ENCODE measurements around the gene TMC8. TPM values are rescaled to one million over a fixed set of nuclear protein-coding genes. Genes with fewer than 3 reads are reported as not detected.

TMC8 gene
- polyA plus RNA-seq, 2 of the 4 experiments (the other 2 are of a cell fraction) = 0.14 to 0.26 TPM

- WGBS (ENCODE audit: missing lambda C conversion rate) = 80% methylated on average over 18 of the region's 18 CpGs
- H3K4me2 ChIP-seq = no peak overlapping the region
- H3K4me3 ChIP-seq = no peak overlapping the region
- no peaks in the 10 kb centered on the region for H3K9me3 ChIP-seq
- ATAC-seq (no peak), FAIRE-seq (no peak), DNase-seq (ENCODE audit: low read depth in 1 of 2, low spot score in 1 of 2) (no peak)
- TF ChIP-seq RARB (CRISPR knock-in tag; IDR thresholded peaks at IDR 0.05) (no peak), EHF (CRISPR knock-in tag; IDR thresholded peaks at IDR 0.05) (no peak), MAFK (IDR thresholded peaks at IDR 0.05; ENCODE audit: partially characterized antibody) (no peak), FOSL2 (IDR thresholded peaks at IDR 0.05) (no peak), FOSL2 (CRISPR knock-in tag; IDR thresholded peaks at IDR 0.05) (no peak), NR3C1 (IDR thresholded peaks at IDR 0.05) (no peak), KDM5A (IDR thresholded peaks at IDR 0.05) (no peak), ZFP36 (IDR thresholded peaks at IDR 0.05; ENCODE audit: borderline replicate concordance, partially characterized antibody) (no peak), CBX2 (IDR thresholded peaks at IDR 0.05; ENCODE audit: borderline replicate concordance, low read depth) (no peak), CTCF (IDR thresholded peaks at IDR 0.05) (no peak), TFCP2L1 (CRISPR knock-in tag; IDR thresholded peaks at IDR 0.05) (no peak), ZC3H11A (IDR thresholded peaks at IDR 0.05) (no peak), JUNB (IDR thresholded peaks at IDR 0.05) (no peak)
- TF ChIP-seq, protein P1, sequence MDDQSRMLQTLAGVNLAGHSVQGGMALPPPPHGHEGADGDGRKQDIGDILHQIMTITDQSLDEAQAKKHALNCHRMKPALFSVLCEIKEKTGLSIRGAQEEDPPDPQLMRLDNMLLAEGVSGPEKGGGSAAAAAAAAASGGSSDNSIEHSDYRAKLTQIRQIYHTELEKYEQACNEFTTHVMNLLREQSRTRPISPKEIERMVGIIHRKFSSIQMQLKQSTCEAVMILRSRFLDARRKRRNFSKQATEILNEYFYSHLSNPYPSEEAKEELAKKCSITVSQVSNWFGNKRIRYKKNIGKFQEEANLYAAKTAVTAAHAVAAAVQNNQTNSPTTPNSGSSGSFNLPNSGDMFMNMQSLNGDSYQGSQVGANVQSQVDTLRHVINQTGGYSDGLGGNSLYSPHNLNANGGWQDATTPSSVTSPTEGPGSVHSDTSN (IDR thresholded peaks at IDR 0.05) = no peak
- POLR2A ChIA-PET = no interaction called here
- CTCF ChIA-PET = interaction anchor here (0.6 to 12.7 kb wide), 10 partner anchors 13 to 140 kb away, joined by 3 to 199 read pairs (median 8); partner anchors contain the start of genes TK1 and TMC8
- H3K4me1 ChIP-seq = no peaks in the 10 kb centered on the region
- H3K27ac ChIP-seq = no peak overlapping the region
These were observed 21.7 kb upstream of the TMC8 start for GRCh38 chr17:78108726-78109488.

DNA sequence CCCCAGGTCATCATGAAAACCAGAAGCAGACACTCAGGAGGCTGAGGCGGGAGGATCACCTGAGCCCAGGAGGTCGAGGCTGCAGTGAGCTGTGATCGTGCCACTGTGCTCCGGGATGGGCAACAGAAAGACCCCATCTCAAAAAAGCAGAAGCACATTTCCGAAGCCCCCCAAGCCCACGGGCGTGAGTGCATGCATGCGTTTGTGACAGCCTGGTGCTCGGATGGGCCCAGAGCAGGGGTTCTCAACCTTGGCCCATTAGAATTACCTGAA, 21.1 kb upstream of the TMC8 start:
- no peak for FAIRE-seq

More for the DNA sequence above, 21.1 kb upstream of the TMC8 start:
- Histone ChIP-seq H3K4me3 (no peak overlapping the region), H3K27ac (no peak overlapping the region), H3K4me1 (no peaks in the 10 kb centered on the region), H3K4me2 (no peak overlapping the region), H3K9me3 (no peaks in the 10 kb centered on the region)
- WGBS (ENCODE audit: missing lambda C conversion rate) = 86% methylated on average over 9 of the region's 9 CpGs
- CTCF ChIA-PET = interaction anchor here (0.7 to 12.7 kb wide), 8 partner anchors 13 to 139 kb away, joined by 3 to 199 read pairs (median 56); partner anchors contain the start of gene TMC8
- TF ChIP-seq NR3C1 (IDR thresholded peaks at IDR 0.05) (no peak), KDM5A (IDR thresholded peaks at IDR 0.05) (no peak), KDM1A (IDR thresholded peaks at IDR 0.05; ENCODE audit: low read depth) (no peak), ELK1 (IDR thresholded peaks at IDR 0.05; ENCODE audit: low read depth, low read length) (no peak), RCOR1 (IDR thresholded peaks at IDR 0.05; ENCODE audit: low read depth, low read length) (no peak), NPAS2 (CRISPR knock-in tag; IDR thresholded peaks at IDR 0.05; ENCODE audit: borderline replicate concordance) (no peak), HES2 (IDR thresholded peaks at IDR 0.05) (no peak), ZC3H11A (IDR thresholded peaks at IDR 0.05) (no peak), RAD21 (conservative IDR thresholded peaks at IDR 0.05 in 1 of 2, IDR thresholded peaks at IDR 0.05 in 1 of 2) (no peak), CHD4 (IDR thresholded peaks at IDR 0.05; ENCODE audit: borderline replicate concordance) (no peak), SREBF2 (IDR thresholded peaks at IDR 0.05) (no peak), MAZ (IDR thresholded peaks at IDR 0.05; ENCODE audit: borderline replicate concordance, low read depth, low read length) (no peak), HDAC2 (IDR thresholded peaks at IDR 0.05) (no peak), JUN (IDR thresholded peaks at IDR 0.05) (no peak), CBX8 (IDR thresholded peaks at IDR 0.05) (no peak), RNF2 (IDR thresholded peaks at IDR 0.05; ENCODE audit: borderline replicate concordance, low read depth) (no peak), ATOH8 (CRISPR knock-in tag; IDR thresholded peaks at IDR 0.05; ENCODE audit: low read depth) (no peak), SMC3 (IDR thresholded peaks at IDR 0.05) (no peak)
- TF ChIP-seq, protein P2, sequence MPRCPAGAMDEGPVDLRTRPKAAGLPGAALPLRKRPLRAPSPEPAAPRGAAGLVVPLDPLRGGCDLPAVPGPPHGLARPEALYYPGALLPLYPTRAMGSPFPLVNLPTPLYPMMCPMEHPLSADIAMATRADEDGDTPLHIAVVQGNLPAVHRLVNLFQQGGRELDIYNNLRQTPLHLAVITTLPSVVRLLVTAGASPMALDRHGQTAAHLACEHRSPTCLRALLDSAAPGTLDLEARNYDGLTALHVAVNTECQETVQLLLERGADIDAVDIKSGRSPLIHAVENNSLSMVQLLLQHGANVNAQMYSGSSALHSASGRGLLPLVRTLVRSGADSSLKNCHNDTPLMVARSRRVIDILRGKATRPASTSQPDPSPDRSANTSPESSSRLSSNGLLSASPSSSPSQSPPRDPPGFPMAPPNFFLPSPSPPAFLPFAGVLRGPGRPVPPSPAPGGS (IDR thresholded peaks at IDR 0.05) = no peak
- TF ChIP-seq, protein P3, sequence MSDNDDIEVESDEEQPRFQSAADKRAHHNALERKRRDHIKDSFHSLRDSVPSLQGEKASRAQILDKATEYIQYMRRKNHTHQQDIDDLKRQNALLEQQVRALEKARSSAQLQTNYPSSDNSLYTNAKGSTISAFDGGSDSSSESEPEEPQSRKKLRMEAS (IDR thresholded peaks at IDR 0.05) = no peak
- POLR2A ChIA-PET = no interaction called here
- DNase-seq (ENCODE audit: low read depth in 1 of 2, low spot score in 1 of 2) (no peak), ATAC-seq (no peak)
